ENCODE results near the gene CCDC9.
A peak's percentile ranks its signal among the peaks of the same experiment; 100 is the strongest.

The CCDC9 gene

GRCh38 chr19:47302249-47302648, 45.9 kb downstream of the CCDC9 start:
- no peak for DNase-seq

- no peak for DNase-seq
Measured at GRCh38 chr19:47303966-47304365, 47.6 kb downstream of the CCDC9 start.

- peak; percentile 5 for DNase-seq
Measured at GRCh38 chr19:47305309-47305751, 49.0 kb downstream of the CCDC9 start.

GRCh38 chr19:47306303-47306702, 50.0 kb downstream of the CCDC9 start:
- DNase-seq, result no peak

GRCh38 chr19:47309038-47309437, 52.7 kb downstream of the CCDC9 start:
- DNase-seq, result no peak

- no peak for DNase-seq
Measured at GRCh38 chr19:47309608-47310007, 53.3 kb downstream of the CCDC9 start, which contains the start of gene C5AR1. Gene C5AR1, plus strand, starts transcription at chr19:47309861. Its CDS starts 35 bp downstream, at chr19:47309896.

GRCh38 chr19:47310323-47310722, 54.0 kb downstream of the CCDC9 start:
- no peak for DNase-seq

GRCh38 chr19:47310819-47311218, 54.5 kb downstream of the CCDC9 start:
- DNase-seq, result peak; percentile 12

- DNase-seq, result no peak
Measured at GRCh38 chr19:47312366-47313006, 56.2 kb downstream of the CCDC9 start.

GRCh38 chr19:47313754-47314295, 57.5 kb downstream of the CCDC9 start:
- no peak for DNase-seq

GRCh38 chr19:47315125-47315821, 58.9 kb downstream of the CCDC9 start:
- DNase-seq, result no peak

- DNase-seq, result no peak
Measured at GRCh38 chr19:47316513-47316912, 60.2 kb downstream of the CCDC9 start.

- DNase-seq, result no peak
Measured at GRCh38 chr19:47319923-47320871, 63.9 kb downstream of the CCDC9 start.

All from NCI-H1092 treated with DMSO at 0.1 percent for 48 hours (cell line).